COR-L47 (cell line): ENCODE measurements around the gene ARMH1.
A peak's percentile ranks its signal among the peaks of the same experiment; 100 is the strongest.

Experiments used
- DNase-seq: peaks from one replicate; lab custom pipeline; 2025; lab: John Stamatoyannopoulos, UW

ARMH1 gene

GRCh38 chr1:44674113-44675000 is at the start of gene ARMH1, which contains the start of gene TMEM53:
ARMH1 (plus strand) TSS chr1:44674714; CDS start chr1:44689698, 14,984 bp downstream.
TMEM53 (minus strand) TSS chr1:44674481; CDS start chr1:44674391, 90 bp downstream.
- peak; percentile 91 for DNase-seq

GRCh38 chr1:44625348-44625747 is 49.2 kb upstream of the ARMH1 start:
- DNase-seq, result no peak

DNA sequence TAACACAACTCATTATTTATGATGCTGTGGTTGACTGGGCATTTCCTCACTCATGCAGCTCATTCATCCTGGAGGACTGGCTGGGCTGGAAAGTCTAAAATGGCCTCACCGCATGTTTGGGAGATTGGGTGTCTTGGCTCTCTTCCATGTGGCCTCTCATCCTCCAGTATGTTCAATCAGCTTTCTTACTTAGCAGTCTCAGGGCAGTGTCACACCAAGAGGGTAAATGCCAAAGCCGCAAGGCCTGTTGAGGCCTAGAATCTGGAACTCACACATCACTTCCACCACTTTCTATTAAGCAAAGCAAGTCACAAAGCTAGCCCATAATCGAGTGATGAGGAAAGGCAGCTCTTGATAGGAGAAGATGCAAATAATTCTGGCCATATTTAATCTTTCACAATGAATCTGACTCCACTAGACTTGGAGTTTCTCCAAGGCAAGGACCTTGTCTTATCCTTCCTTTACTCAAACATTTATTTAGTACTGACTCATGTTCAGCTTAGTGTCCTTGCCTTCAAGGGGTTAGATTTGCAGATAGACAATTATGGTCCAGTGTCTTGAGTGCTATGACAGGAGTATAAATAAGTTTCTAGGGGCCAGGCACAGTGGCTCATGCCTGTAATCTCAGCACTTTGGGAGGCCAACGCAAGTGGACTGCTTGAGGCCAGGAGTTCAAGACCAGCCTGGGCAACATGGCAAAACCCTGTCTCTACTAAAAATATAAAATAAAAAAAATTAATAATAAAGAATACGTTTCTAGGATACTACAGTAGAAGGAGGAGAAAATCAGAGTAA is 45.4 kb upstream of the ARMH1 start:
- no peak for DNase-seq

DNA sequence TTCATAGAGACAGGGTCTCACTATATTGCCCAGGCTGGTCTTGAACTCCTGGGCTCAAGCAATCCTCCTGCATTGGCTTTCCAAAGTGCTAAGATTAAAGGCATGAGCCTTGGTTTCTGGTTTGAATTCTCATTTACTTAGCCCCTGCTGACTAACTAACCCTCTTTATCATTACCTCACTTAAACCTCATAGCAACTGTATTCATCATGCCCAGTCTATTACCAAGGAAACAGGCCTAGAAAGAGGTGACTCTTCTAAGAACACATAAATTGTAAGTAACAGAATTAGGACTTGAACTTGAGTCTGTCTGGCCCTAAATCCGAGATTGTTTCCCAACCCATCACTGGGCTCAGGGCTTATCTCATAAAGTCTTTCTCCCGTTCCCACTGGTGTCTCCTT is 44.4 kb upstream of the ARMH1 start:
- no peak for DNase-seq

GRCh38 chr1:44631333-44631646 is 43.2 kb upstream of the ARMH1 start:
- DNase-seq, result no peak

DNA sequence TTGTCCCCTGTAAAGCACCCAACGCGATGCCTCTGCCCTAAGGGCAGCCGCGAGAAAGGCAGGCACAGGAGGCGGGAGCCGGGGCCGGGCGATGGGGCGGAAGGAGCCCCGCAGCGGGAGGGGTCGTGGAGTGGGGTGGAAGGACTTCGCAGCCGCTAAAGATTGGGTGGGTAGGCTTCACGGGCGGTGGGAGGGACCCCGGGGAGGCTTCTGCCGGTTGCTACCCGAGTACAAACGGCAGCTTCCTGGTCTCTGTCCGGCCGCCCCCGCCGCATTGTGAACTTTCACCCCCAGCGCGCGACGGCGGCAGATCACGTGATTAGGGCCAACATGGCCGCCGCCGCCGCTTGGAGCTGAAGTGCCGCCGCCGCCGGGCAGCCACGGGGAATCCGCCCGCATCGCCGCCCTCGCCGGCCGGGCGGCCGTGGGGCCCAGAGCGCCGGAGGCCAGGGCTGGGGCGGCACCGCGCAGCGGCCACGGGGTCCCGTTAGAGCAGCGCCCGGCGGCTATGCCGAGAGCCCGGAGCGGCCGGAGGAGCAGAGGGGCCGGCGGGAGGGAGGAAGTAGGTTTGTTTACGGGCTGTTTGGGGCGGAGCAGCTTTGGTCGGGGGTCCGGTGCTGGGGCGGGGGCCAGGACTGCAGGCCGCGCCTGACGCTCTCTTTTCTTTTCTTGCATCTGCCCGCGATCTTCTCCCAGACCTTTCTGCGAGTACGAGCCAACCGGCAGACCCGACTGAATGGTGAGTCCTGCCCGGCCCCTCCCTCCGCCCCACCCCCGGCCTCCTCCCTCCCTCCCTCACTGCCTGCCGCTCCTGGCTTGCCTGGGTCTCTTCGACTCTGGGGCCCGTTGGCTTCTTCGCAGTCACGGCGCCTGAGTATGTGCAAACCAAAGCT is 42.6 kb upstream of the ARMH1 start:
- peak; percentile 65 for DNase-seq

DNA sequence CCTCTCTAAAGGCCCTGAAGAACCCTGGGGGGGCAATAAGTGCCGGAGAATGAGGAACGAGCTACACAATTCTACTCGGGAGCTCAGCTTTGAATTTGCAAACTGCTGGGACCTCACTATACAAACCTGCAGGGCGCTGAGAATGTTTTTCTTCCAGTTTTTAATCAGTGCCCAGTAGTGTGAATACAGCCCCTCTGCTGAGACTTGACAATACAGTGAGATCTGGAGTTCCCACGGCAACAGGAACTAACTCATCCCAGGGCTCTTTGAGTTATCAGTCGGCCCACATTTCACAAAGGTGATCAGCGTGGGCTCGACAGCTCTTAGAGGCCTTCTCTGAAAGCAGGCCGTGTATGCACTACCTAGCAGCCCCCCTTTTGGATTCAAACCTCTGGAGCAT is 41.9 kb upstream of the ARMH1 start:
- DNase-seq, result no peak

GRCh38 chr1:44634606-44635189 is 39.8 kb upstream of the ARMH1 start:
- DNase-seq, result no peak

DNA sequence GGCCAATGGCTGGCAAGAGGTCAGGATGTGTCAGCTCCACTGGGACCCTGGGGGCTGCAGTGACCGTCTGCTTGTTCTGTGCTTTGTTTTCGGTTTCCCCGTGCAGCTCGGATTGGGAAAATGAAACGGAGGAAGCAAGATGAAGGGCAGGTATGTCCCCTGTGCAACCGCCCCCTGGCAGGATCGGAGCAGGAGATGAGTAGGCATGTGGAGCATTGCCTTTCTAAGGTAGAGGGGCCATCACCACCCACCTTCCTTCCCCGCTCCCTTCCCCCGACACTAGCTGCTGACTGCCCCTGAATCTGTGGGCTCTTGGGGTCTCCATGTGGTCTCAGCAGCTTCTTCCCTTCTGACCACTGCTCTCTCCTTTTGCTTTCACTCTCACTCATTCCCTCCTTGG is 39.1 kb upstream of the ARMH1 start:
- DNase-seq, result no peak

GRCh38 chr1:44636083-44636687 is 38.3 kb upstream of the ARMH1 start:
- no peak for DNase-seq

DNA sequence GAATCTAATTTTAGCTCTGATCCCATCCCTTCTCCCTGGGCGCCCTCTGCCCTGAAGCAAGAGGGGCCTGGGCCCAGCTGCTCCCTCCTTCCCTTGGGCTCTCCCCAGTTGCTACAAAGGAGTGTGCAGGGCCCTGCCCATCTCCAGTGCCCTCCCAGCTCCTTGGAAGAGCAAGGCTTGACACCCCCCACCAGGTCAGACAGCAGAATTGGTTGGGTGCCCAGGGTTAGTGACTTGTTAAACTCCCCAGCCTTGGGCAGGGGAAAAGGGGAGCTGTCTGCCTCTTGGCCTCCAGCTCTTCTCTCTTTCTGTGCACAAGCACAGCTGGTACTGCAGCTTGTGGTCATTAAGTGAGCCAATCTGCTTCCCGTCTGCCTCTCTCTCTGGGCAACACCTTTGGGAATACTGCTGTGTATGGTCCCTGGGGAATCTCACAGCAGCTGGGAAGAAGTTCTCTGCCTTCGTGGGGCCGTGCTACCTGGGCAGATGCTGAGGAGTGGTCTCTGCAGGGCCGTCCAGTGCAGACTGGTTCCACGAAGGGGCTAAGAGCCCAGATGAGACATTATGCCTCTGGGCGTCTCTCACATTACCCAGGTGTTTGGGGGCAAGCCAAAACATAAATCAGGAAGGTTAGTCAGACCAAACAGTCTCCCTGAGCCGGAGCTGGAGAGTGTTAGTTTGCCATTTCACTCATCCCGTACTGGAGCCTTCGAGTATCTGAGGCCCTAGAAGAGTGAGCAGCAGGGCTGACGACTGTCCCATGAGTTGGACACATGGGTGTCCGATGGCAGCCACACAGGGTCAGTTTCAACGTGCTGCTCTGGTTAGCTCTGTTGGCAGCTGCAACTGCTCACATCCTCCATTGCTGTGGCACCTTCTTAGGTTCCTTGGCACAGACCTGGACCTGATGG is 37.6 kb upstream of the ARMH1 start:
- DNase-seq, result no peak

- DNase-seq, result no peak
These were observed 36.7 kb upstream of the ARMH1 start for GRCh38 chr1:44637702-44638411.

DNA sequence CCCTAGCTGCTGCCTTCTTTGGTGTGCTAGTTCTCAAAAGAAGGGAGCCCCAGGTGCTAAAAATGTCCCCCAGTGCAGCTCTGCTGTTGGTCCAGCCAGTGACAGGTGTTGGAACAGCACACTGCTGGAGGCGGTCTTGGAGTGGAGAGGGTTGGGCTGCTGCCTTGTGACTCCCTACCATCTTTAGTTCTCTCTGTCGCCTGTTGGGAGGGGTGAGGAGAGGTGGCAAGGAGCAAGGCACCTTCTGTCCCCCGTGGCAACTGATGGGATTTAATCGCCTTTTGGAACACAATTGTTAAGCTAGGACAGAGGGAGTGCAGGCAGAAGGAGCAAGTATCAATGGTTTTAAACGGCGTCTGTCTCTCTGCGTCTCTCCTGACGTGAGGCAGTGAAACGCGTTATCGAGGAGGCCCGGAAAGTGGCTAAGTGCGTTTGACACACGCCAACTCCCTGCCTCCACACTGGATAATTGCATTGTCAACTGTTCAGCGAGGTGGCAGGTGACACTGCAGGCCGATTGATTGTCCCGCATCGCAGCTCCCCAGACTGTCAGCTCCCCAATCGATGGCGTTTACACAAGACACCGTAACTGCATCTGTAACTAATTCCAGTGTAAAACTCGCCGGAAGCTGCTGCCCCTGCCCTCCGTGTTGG is 34.2 kb upstream of the ARMH1 start:
- DNase-seq, result no peak

DNA sequence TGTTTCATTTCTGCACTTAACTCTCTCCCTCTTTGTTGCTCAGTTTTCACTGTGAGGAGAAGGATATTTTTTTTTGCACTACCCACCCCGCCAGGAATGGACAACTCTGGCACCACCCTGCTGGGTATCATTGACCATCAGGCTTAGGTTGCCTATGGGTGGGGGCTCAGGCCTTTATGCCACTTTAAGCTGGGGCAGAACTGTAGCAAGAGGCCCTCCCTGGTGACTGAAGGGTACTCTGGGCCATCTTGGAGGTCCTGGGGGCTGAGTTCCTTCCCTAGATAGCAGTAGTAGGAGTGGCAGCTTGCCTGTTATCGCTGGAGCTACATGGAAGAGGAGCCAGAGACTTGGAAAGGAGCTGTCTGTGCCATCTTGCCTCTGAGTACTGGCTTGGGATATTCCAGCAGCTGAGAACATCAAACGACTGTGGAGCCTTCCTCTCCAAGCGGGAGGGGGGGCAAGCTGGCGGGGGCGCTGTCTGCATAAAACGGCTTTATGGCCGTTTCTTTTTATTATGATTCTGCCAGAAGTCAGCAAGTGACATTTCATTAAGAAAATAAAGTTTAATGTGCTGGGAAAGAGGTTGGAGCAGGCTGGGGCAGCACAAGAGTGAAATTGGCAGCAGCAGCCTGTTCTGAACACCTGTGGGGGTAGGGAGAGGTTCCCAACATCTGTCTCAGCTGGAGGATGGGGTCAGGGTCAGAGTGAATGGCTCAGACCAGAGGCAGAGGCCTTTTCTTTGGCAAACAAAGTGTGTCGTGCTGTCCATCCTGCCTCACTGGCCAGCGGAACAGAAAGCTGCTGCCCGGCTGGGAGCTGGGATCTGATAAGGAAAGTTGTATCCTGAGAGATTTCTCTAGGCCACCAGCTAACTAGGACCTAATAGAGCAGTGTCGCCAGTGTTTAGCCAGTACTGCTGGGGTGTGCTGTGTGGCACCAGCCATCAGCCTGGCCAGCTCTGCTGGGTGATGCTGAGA is 33.1 kb upstream of the ARMH1 start:
- DNase-seq, result no peak

GRCh38 chr1:44642255-44642654 is 32.3 kb upstream of the ARMH1 start:
- DNase-seq, result no peak

GRCh38 chr1:44642925-44643324 is 31.6 kb upstream of the ARMH1 start:
- no peak for DNase-seq

DNA sequence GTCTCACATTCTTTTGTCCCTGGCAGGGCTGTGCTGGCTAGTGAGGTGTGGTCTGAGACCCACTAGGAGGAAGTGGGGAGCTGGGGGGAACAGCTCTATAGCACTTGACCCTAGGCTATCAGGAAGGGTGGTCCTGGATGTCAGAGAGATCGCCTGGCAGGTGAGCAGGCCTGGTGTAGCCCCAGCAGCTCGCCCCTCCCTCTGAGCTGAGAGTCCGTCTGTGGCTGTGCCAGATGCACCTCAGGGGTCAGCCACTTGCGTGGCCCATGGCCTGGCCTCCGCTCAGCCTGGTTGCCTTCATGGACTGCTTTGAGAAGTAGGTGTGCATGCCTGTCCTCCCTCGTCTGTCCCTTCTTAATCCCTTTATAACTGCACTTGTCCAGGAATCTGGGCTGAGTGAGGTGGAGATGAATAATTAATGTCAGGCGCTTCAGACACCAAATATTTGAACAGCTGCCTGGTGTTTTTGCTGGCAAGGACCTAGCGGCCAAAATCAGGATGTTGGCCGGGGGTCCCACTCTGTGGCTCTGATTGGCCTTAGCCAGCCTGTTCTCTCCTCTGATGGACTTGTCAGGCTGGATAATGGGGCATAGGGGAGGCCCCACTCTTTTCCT is 30.7 kb upstream of the ARMH1 start:
- peak; percentile 36 for DNase-seq
